ENCODE data around the gene MCC. TPM values are rescaled to one million over a fixed set of nuclear protein-coding genes. Genes with fewer than 3 reads are reported as not detected.

The MCC gene
- total and polyA plus RNA-seq, 2 donors (not counting 1 experiment from before 2014, with no cell fraction given) = 0.09 to 0.32 TPM

DNA sequence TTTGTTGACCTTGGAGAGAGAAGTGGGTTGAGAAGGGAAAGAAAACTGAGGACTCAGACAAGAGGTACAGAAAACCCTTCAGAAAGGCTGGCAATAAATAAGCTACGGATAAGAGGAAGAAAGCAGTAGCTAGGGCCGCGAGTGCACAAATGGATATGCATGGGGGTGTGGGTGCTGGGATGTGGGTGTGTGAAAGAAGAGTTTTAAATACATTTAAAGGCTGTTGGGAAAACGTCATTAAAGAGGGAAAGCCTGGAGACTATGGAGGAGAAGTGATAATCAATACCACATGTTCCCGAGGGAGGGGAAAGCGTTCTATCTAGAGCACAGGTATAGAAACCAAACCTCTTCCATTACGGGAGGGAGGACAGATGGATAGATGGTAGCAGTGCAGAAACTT, 230.7 kb downstream of the MCC start:
- H3K4me1 Mint-ChIP-seq = no peaks in the 10 kb centered on the region
- H3K27ac ChIP-seq (ENCODE audit: low read length in 2 of 2) = no peak overlapping the region
- H3K9ac ChIP-seq (ENCODE audit: low read length) = no peak overlapping the region
- peaks cover 0 to 3% (median 2%) of the 10 kb centered on the region in 4 experiments for H3K27me3 ChIP-seq (replicated peaks in 1 of 4; ENCODE audit: control extremely low read depth in 1 of 4, control insufficient read depth in 3 of 4, insufficient read depth in 4 of 4, low read length in 3 of 4)
- no peak overlapping the region for H3K4me3 Mint-ChIP-seq
- ATAC-seq (ENCODE audit: low read depth) = no peak
- H3K27ac Mint-ChIP-seq = no peak overlapping the region
- no peaks in the 10 kb centered on the region for H4K20me1 ChIP-seq (ENCODE audit: control insufficient read depth, insufficient read depth, low read length, poor library complexity, severe bottlenecking)
- DNase-seq = no peak
- no peak overlapping the region for H3K4me3 ChIP-seq (ENCODE audit: control extremely low read depth in 1 of 5, extremely low read depth in 1 of 5, insufficient read depth in 1 of 5, low read depth in 2 of 5, low read length in 4 of 5)
- no peaks in the 10 kb centered on the region for H3K36me3 ChIP-seq (replicated peaks in 1 of 2; ENCODE audit: control extremely low read depth in 1 of 2, control insufficient read depth in 1 of 2, extremely low read depth in 1 of 2, insufficient read depth in 2 of 2, low read length in 1 of 2)
- intact Hi-C loops (cut with micrococcal nuclease) = no loop called here
- TF ChIP-seq, protein P1, sequence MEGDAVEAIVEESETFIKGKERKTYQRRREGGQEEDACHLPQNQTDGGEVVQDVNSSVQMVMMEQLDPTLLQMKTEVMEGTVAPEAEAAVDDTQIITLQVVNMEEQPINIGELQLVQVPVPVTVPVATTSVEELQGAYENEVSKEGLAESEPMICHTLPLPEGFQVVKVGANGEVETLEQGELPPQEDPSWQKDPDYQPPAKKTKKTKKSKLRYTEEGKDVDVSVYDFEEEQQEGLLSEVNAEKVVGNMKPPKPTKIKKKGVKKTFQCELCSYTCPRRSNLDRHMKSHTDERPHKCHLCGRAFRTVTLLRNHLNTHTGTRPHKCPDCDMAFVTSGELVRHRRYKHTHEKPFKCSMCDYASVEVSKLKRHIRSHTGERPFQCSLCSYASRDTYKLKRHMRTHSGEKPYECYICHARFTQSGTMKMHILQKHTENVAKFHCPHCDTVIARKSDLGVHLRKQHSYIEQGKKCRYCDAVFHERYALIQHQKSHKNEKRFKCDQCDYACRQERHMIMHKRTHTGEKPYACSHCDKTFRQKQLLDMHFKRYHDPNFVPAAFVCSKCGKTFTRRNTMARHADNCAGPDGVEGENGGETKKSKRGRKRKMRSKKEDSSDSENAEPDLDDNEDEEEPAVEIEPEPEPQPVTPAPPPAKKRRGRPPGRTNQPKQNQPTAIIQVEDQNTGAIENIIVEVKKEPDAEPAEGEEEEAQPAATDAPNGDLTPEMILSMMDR (IDR thresholded peaks at IDR 0.05) = no peak
- TF ChIP-seq EZH2 (IDR thresholded peaks at IDR 0.05; ENCODE audit: borderline replicate concordance, insufficient read depth, low read depth, low read length, poor library complexity, severe bottlenecking) = no peak
- CTCF ChIA-PET = no interaction called here
- H3K9me3 ChIP-seq (ENCODE audit: control extremely low read depth in 1 of 3, control insufficient read depth in 2 of 3, insufficient read depth in 1 of 3, low read length in 2 of 3) = no peaks in the 10 kb centered on the region
- WGBS (ENCODE audit: insufficient coverage) = 95% methylated on average over 3 of the region's 7 CpGs
- H3K4me1 ChIP-seq (ENCODE audit: control insufficient read depth in 2 of 2, insufficient read depth in 2 of 2, low read length in 2 of 2) = no peaks in the 10 kb centered on the region
- H3K9me3 Mint-ChIP-seq (ENCODE audit: insufficient read depth) = no peaks in the 10 kb centered on the region
- POLR2A ChIA-PET = no interaction called here
- H3K27me3 Mint-ChIP-seq = peaks cover 31% of the 10 kb centered on the region
- no peaks in the 10 kb centered on the region for H3K79me2 ChIP-seq (ENCODE audit: control insufficient read depth, insufficient read depth, low read length)
- H2AFZ ChIP-seq (ENCODE audit: insufficient read depth, low read depth, low read length, poor library complexity, severe bottlenecking) = no peak overlapping the region
- no peak overlapping the region for H3K4me2 ChIP-seq (replicated peaks; ENCODE audit: low read depth, low read length, poor library complexity, severe bottlenecking)

DNA sequence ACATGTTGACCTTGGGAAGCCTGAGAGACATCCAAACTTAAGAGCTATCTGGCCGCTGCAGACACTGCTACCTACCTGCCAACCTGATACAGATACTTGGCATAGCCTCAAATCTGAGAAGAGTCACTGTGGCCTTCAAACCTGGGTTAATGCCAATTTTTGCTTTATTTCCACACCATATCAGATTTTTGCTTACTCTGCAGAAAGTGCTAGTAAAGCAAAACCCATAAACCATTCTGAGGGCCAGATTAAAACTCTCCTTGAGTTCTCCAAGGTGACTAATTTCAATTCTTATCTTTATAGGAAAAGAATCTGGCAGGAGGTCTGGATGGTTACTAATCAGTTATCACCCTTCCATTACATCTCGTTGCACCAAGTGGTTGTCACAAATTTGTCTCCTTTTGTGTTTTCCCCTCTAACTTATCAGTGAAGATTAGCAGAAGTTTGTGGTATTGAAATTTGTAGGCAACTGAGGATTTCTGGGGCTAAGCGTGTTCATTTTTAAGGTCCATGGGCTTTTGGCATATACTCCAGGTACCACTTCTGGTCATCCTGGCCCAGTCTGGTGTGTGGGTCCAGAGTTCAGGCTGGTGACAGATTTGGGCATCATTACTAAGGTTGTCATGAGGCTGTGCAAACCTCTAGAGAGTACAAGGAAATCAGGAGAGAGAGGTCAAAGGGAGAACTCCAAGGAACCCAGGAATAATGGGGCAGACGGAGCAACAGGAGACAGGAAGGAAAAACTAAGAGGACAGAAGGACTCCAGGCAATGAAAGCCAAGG, 231.4 kb downstream of the MCC start:
- H3K27me3 ChIP-seq (replicated peaks in 1 of 4; ENCODE audit: control extremely low read depth in 1 of 4, control insufficient read depth in 3 of 4, insufficient read depth in 4 of 4, low read length in 3 of 4) = peaks cover 0 to 3% (median 2%) of the 10 kb centered on the region in 4 experiments
- Mint-ChIP-seq H3K9me3 (ENCODE audit: insufficient read depth) (no peaks in the 10 kb centered on the region), H3K4me1 (no peaks in the 10 kb centered on the region), H3K4me3 (no peak overlapping the region), H3K27me3 (peaks cover 30% of the 10 kb centered on the region), H3K27ac (no peak overlapping the region)
- no peaks in the 10 kb centered on the region for H3K36me3 ChIP-seq (replicated peaks in 1 of 2; ENCODE audit: control extremely low read depth in 1 of 2, control insufficient read depth in 1 of 2, extremely low read depth in 1 of 2, insufficient read depth in 2 of 2, low read length in 1 of 2)
- H3K4me3 ChIP-seq (ENCODE audit: control extremely low read depth in 1 of 5, extremely low read depth in 1 of 5, insufficient read depth in 1 of 5, low read depth in 2 of 5, low read length in 4 of 5) = no peak overlapping the region
- no peaks in the 10 kb centered on the region for H3K79me2 ChIP-seq (ENCODE audit: control insufficient read depth, insufficient read depth, low read length)
- H3K27ac ChIP-seq (ENCODE audit: low read length in 2 of 2) = no peak overlapping the region
- no peak overlapping the region for H3K9ac ChIP-seq (ENCODE audit: low read length)
- no peaks in the 10 kb centered on the region for H3K4me1 ChIP-seq (ENCODE audit: control insufficient read depth in 2 of 2, insufficient read depth in 2 of 2, low read length in 2 of 2)
- ChIA-PET CTCF (no interaction called here), POLR2A (no interaction called here)
- H3K9me3 ChIP-seq (ENCODE audit: control extremely low read depth in 1 of 3, control insufficient read depth in 2 of 3, insufficient read depth in 1 of 3, low read length in 2 of 3) = no peaks in the 10 kb centered on the region
- WGBS (ENCODE audit: insufficient coverage) = 89% methylated on average over 3 of the region's 4 CpGs
- TF ChIP-seq, protein P1 (IDR thresholded peaks at IDR 0.05) = no peak
- no peak for TF ChIP-seq EZH2 (IDR thresholded peaks at IDR 0.05; ENCODE audit: borderline replicate concordance, insufficient read depth, low read depth, low read length, poor library complexity, severe bottlenecking)
- DNase-seq (no peak), ATAC-seq (ENCODE audit: low read depth) (no peak)
- no peak overlapping the region for H3K4me2 ChIP-seq (replicated peaks; ENCODE audit: low read depth, low read length, poor library complexity, severe bottlenecking)
- intact Hi-C loops (cut with micrococcal nuclease) = no loop called here
- H4K20me1 ChIP-seq (ENCODE audit: control insufficient read depth, insufficient read depth, low read length, poor library complexity, severe bottlenecking) = no peaks in the 10 kb centered on the region
- H2AFZ ChIP-seq (ENCODE audit: insufficient read depth, low read depth, low read length, poor library complexity, severe bottlenecking) = no peak overlapping the region

All from B cell (primary cell).